Keratinocyte (primary cell): ENCODE measurements around the gene FREM2.

Experiments
- EZH2 ChIP-seq: IDR thresholded peaks from one replicate; pipeline ENCODE4 v1.6.1; 2012; ENCODE audit warnings: inconsistent platforms, mild to moderate bottlenecking, low read length, moderate library complexity
- TF ChIP-seq, protein P1 (sequence below), 3 experiments: IDR thresholded peaks in 1 of 3; conservative IDR thresholded peaks in 1 of 3; optimal IDR thresholded peaks in 1 of 3; 2 replicates in 2 of 3; 3 replicates in 1 of 3; pipeline versions ENCODE3 to v1.5.1; 2011; ENCODE audit warnings: low read length in 3 of 3, mild to moderate bottlenecking in 3 of 3, moderate library complexity in 2 of 3, control low read depth in 1 of 3, inconsistent platforms in 1 of 3; ENCODE audit not compliant: insufficient read depth in 2 of 3; ENCODE audit errors: extremely low read depth in 1 of 3

GRCh38 chr13:38705365-38705764 is 18.5 kb downstream of the FREM2 start:
- TF ChIP-seq, protein P1, sequence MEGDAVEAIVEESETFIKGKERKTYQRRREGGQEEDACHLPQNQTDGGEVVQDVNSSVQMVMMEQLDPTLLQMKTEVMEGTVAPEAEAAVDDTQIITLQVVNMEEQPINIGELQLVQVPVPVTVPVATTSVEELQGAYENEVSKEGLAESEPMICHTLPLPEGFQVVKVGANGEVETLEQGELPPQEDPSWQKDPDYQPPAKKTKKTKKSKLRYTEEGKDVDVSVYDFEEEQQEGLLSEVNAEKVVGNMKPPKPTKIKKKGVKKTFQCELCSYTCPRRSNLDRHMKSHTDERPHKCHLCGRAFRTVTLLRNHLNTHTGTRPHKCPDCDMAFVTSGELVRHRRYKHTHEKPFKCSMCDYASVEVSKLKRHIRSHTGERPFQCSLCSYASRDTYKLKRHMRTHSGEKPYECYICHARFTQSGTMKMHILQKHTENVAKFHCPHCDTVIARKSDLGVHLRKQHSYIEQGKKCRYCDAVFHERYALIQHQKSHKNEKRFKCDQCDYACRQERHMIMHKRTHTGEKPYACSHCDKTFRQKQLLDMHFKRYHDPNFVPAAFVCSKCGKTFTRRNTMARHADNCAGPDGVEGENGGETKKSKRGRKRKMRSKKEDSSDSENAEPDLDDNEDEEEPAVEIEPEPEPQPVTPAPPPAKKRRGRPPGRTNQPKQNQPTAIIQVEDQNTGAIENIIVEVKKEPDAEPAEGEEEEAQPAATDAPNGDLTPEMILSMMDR (optimal IDR thresholded peaks at IDR 0.05 in 1 of 3, IDR thresholded peaks at IDR 0.05 in 1 of 3, conservative IDR thresholded peaks at IDR 0.05 in 1 of 3; ENCODE audit: extremely low read depth in 1 of 3, insufficient read depth in 2 of 3, low read length in 3 of 3): no peak
- no peak for TF ChIP-seq EZH2
